HG02588 (cell line): ENCODE results near the gene L3MBTL1.
"Not testable (repeated sequence)": the region's sequence is repeated elsewhere in the genome, so short reads cannot be mapped to it uniquely, and the experiment has no call there.

Source experiments
- ATAC-seq: cut with Tn5 transposase; IDR thresholded peaks from one replicate; pipeline ENCODE4 v1.9.1; 2021; ENCODE audit warnings: mild to moderate bottlenecking, moderate library complexity; ENCODE audit not compliant: unreplicated experiment

Gene L3MBTL1

GRCh38 chr20:43502021-43502420 is 5.5 kb upstream of the L3MBTL1 start:
- ATAC-seq, result not testable (repeated sequence)

GRCh38 chr20:43506238-43506637 is 1.3 kb upstream of the L3MBTL1 start:
- ATAC-seq, result no peak

GRCh38 chr20:43508106-43508505 is 609 bp downstream of the L3MBTL1 start:
- ATAC-seq, result no peak

GRCh38 chr20:43508604-43509040 is 1.1 kb downstream of the L3MBTL1 start:
- no peak for ATAC-seq

GRCh38 chr20:43511879-43512278 is 4.4 kb downstream of the L3MBTL1 start:
- ATAC-seq, result no peak

- no peak for ATAC-seq
Measured at GRCh38 chr20:43513372-43513930, 6.0 kb downstream of the L3MBTL1 start.

GRCh38 chr20:43513931-43514647 is 6.6 kb downstream of the L3MBTL1 start:
- ATAC-seq, result peak; percentile 79

GRCh38 chr20:43514648-43514999 is 7.1 kb downstream of the L3MBTL1 start:
- peak; percentile 7 for ATAC-seq

- ATAC-seq, result no peak
Measured at GRCh38 chr20:43515628-43516027, 8.1 kb downstream of the L3MBTL1 start.

- ATAC-seq, result no peak
Measured at GRCh38 chr20:43516251-43516824, 8.8 kb downstream of the L3MBTL1 start.

- no peak for ATAC-seq
Measured at GRCh38 chr20:43520074-43520630, 12.7 kb downstream of the L3MBTL1 start.

GRCh38 chr20:43525021-43525420 is 17.5 kb downstream of the L3MBTL1 start:
- no peak for ATAC-seq

GRCh38 chr20:43528258-43528875 is 20.9 kb downstream of the L3MBTL1 start:
- no peak for ATAC-seq

- no peak for ATAC-seq
Measured at GRCh38 chr20:43529051-43529450, 21.6 kb downstream of the L3MBTL1 start.

- ATAC-seq, result no peak
Measured at GRCh38 chr20:43529457-43530153, 22.1 kb downstream of the L3MBTL1 start.

GRCh38 chr20:43530321-43531090 is 23.0 kb downstream of the L3MBTL1 start:
- no peak for ATAC-seq

GRCh38 chr20:43531091-43531443 is 23.6 kb downstream of the L3MBTL1 start:
- no peak for ATAC-seq

GRCh38 chr20:43532416-43533055 is 25.0 kb downstream of the L3MBTL1 start:
- ATAC-seq, result no peak

- ATAC-seq, result no peak
Measured at GRCh38 chr20:43533060-43533459, 25.6 kb downstream of the L3MBTL1 start.

- no peak for ATAC-seq
Measured at GRCh38 chr20:43534016-43534415, 26.5 kb downstream of the L3MBTL1 start.
